ENCODE measurements around the gene KIF19. TPM values are rescaled to one million over a fixed set of nuclear protein-coding genes. Genes with fewer than 3 reads are reported as not detected.

Gene KIF19
- total and polyA plus RNA-seq, 10 of the 15 experiments (the other 5 are each of a cell fraction or from before 2014, with no cell fraction given) = 0.06 to 0.07 TPM; not detected in 8

- TF ChIP-seq SUPT20H (IDR thresholded peaks at IDR 0.05; ENCODE audit: borderline replicate concordance, control insufficient read depth, low read depth, low read length) = no peak
- no peak for TF ChIP-seq IRF5 (IDR thresholded peaks at IDR 0.05; ENCODE audit: borderline replicate concordance)
- TF ChIP-seq IKZF2 (IDR thresholded peaks at IDR 0.05) = peak; percentile 73 to 78; a peak in 3 of 4 replicates
- TF ChIP-seq POLR2AphosphoS2 (IDR thresholded peaks at IDR 0.05; ENCODE audit: low read depth, low read length) = no peak
- no peak for TF ChIP-seq RB1 (IDR thresholded peaks at IDR 0.05; ENCODE audit: borderline replicate concordance)
- no peak for TF ChIP-seq WRNIP1 (IDR thresholded peaks at IDR 0.05; ENCODE audit: borderline replicate concordance, low read depth, low read length)
- no peak for TF ChIP-seq TBL1XR1 (IDR thresholded peaks at IDR 0.05; ENCODE audit: low read depth, low read length)
- no peak for TF ChIP-seq TARDBP (IDR thresholded peaks at IDR 0.05; ENCODE audit: borderline replicate concordance)
- no peak for TF ChIP-seq ZSCAN29 (IDR thresholded peaks at IDR 0.05)
- TF ChIP-seq, protein P1, sequence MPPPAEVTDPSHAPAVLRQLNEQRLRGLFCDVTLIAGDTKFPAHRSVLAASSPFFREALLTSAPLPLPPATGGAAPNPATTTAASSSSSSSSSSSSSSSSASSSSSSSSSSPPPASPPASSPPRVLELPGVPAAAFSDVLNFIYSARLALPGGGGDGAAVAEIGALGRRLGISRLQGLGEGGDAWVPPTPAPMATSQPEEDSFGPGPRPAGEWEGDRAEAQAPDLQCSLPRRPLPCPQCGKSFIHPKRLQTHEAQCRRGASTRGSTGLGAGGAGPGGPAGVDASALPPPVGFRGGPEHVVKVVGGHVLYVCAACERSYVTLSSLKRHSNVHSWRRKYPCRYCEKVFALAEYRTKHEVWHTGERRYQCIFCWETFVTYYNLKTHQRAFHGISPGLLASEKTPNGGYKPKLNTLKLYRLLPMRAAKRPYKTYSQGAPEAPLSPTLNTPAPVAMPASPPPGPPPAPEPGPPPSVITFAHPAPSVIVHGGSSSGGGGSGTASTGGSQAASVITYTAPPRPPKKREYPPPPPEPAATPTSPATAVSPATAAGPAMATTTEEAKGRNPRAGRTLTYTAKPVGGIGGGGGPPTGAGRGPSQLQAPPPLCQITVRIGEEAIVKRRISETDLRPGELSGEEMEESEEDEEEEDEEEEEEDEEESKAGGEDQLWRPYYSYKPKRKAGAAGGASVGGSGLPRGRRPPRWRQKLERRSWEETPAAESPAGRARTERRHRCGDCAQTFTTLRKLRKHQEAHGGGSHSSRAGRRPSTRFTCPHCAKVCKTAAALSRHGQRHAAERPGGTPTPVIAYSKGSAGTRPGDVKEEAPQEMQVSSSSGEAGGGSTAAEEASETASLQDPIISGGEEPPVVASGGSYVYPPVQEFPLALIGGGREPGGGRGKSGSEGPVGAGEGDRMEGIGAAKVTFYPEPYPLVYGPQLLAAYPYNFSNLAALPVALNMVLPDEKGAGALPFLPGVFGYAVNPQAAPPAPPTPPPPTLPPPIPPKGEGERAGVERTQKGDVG (CRISPR knock-in tag; IDR thresholded peaks at IDR 0.05) = no peak
- no peak for TF ChIP-seq MXI1 (IDR thresholded peaks at IDR 0.05; ENCODE audit: low read depth, low read length)
- no peak for TF ChIP-seq NBN (IDR thresholded peaks at IDR 0.05)
- TF ChIP-seq TCF7 (IDR thresholded peaks at IDR 0.05; ENCODE audit: borderline replicate concordance) = no peak
- peak; percentile 42 for TF ChIP-seq RELA (IDR thresholded peaks at IDR 0.05; ENCODE audit: borderline replicate concordance, partially characterized antibody)
- peak; percentile 69 for TF ChIP-seq GATAD2B (conservative IDR thresholded peaks at IDR 0.05; ENCODE audit: low read depth)
- TF ChIP-seq CTCF (IDR thresholded peaks at IDR 0.05 in 2 of 3, conservative IDR thresholded peaks at IDR 0.05 in 1 of 3; ENCODE audit: control insufficient read depth in 2 of 3, extremely low read depth in 1 of 3, insufficient read depth in 1 of 3, low read depth in 3 of 3, low read length in 3 of 3) = no peak
- no peak for TF ChIP-seq NFXL1 (IDR thresholded peaks at IDR 0.05; ENCODE audit: borderline replicate concordance)
- TF ChIP-seq, protein P2, sequence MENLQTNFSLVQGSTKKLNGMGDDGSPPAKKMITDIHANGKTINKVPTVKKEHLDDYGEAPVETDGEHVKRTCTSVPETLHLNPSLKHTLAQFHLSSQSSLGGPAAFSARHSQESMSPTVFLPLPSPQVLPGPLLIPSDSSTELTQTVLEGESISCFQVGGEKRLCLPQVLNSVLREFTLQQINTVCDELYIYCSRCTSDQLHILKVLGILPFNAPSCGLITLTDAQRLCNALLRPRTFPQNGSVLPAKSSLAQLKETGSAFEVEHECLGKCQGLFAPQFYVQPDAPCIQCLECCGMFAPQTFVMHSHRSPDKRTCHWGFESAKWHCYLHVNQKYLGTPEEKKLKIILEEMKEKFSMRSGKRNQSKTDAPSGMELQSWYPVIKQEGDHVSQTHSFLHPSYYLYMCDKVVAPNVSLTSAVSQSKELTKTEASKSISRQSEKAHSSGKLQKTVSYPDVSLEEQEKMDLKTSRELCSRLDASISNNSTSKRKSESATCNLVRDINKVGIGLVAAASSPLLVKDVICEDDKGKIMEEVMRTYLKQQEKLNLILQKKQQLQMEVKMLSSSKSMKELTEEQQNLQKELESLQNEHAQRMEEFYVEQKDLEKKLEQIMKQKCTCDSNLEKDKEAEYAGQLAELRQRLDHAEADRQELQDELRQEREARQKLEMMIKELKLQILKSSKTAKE (IDR thresholded peaks at IDR 0.05; ENCODE audit: low read depth, poor library complexity, severe bottlenecking) = no peak
- no peak for TF ChIP-seq USF1 (IDR thresholded peaks at IDR 0.05; ENCODE audit: borderline replicate concordance, extremely low read length, insufficient read depth, low read depth, low read length)
Observed at GRCh38 chr17:74289688-74290087, 36.3 kb upstream of the KIF19 start (continued).
